OCI-LY7 (cell line): ENCODE data around the gene NEUROG1. TPM values are rescaled to one million over a fixed set of nuclear protein-coding genes. Genes with fewer than 3 reads are reported as not detected.

Experiments
- BruUV-seq: library from RNA; stranded (reverse); fragments of 400-500 nt; replicated peaks from 2 replicates; lab custom pipeline; 2021; lab: Mats Ljungman, UMichigan
- CTCF ChIA-PET: fragments of 300-600 bp; sonication (Branson Sonifier 250); formaldehyde crosslinking; loops from one replicate; lab custom pipeline; 2022; ENCODE audit warnings: antibody characterized with exemption; ENCODE audit not compliant: unreplicated experiment; lab: Charles Lee
- POLR2A ChIA-PET: fragments of 300-600 bp; sonication (Branson Sonifier 250); formaldehyde crosslinking; loops from one replicate; lab custom pipeline; 2022; ENCODE audit warnings: antibody characterized with exemption; lab: Charles Lee
- DNase-seq: peaks from one replicate; pipeline ENCODE4 v3.0.0-alpha.2; 2015; ENCODE audit warnings: low spot score
- H2AFZ ChIP-seq: fragments of 200-600 bp; sonication (generic), shearing (Covaris generic); 2 replicates; pipeline ENCODE4 v1.6.1; 2014; ENCODE audit warnings: mild to moderate bottlenecking, antibody characterized with exemption, low read length, moderate library complexity
- H3K27ac ChIP-seq: fragments of 200-600 bp; sonication (generic); 2 replicates; pipeline ENCODE4 v1.5.1; 2014; ENCODE audit warnings: mixed run types, low read depth, mild to moderate bottlenecking, moderate library complexity, low read length, inconsistent platforms; ENCODE audit not compliant: poor library complexity, severe bottlenecking
- H3K36me3 ChIP-seq: fragments of 200-600 bp; sonication (generic); 2 replicates; pipeline ENCODE4 v1.6.1; 2014; ENCODE audit warnings: mild to moderate bottlenecking, antibody characterized with exemption, low read length, moderate library complexity, mixed read lengths; ENCODE audit not compliant: insufficient read depth
- H3K4me1 ChIP-seq: fragments of 200-600 bp; sonication (generic); 2 replicates; pipeline ENCODE4 v1.5.1; 2014; ENCODE audit warnings: mild to moderate bottlenecking, low read length; ENCODE audit not compliant: insufficient read depth, poor library complexity, severe bottlenecking
- H3K4me2 ChIP-seq: fragments of 200-600 bp; sonication (generic); 2 replicates; pipeline ENCODE4 v1.6.1; 2014; ENCODE audit warnings: mild to moderate bottlenecking, low read length
- H3K4me3 ChIP-seq: fragments of 200-600 bp; sonication (generic); 2 replicates; pipeline ENCODE4 v1.5.1; 2014; ENCODE audit warnings: mild to moderate bottlenecking, low read depth, low read length; ENCODE audit not compliant: poor library complexity, severe bottlenecking
- H3K79me2 ChIP-seq: fragments of 200-600 bp; sonication (generic); 2 replicates; pipeline ENCODE4 v1.6.1; 2016; ENCODE audit warnings: low read depth, mild to moderate bottlenecking, low read length, moderate library complexity, mixed read lengths; ENCODE audit not compliant: insufficient read depth
- H3K9me2 ChIP-seq: fragments of 200-600 bp; sonication (generic); 2 replicates; pipeline ENCODE4 v1.6.1; 2016; ENCODE audit warnings: mild to moderate bottlenecking, low read length, mixed read lengths; ENCODE audit not compliant: insufficient read depth
- H3K9me3 ChIP-seq: fragments of 200-600 bp; sonication (generic); 2 replicates; pipeline ENCODE4 v1.6.1; 2014; ENCODE audit warnings: mild to moderate bottlenecking, mixed run types, low read length, mixed read lengths
- H4K20me1 ChIP-seq: fragments of 200-600 bp; sonication (generic); 2 replicates; pipeline ENCODE4 v1.6.1; 2014; ENCODE audit warnings: mild to moderate bottlenecking, antibody characterized with exemption, low read length, moderate library complexity, mixed read lengths; ENCODE audit not compliant: insufficient read depth
- EZH2phosphoT487 ChIP-seq: fragments of 200-600 bp; sonication (generic); IDR thresholded peaks from 2 replicates; pipeline ENCODE4 v1.6.1; 2018; ENCODE audit warnings: low read depth, borderline replicate concordance, mild to moderate bottlenecking, mixed run types, antibody characterized with exemption, low read length, moderate library complexity, mixed read lengths
- intact Hi-C: fragments of 100-400 bp; cut with micrococcal nuclease; formaldehyde crosslinking; loops from one replicate; pipeline ENCODE4 v1.10.0; 2022; ENCODE audit not compliant: unreplicated experiment
- total RNA-seq, 2 experiments: library from RNA; depleted of rRNA in 1 of 2; stranded (reverse); fragments of >200 nt in 1 of 2; shearing (Covaris generic) in 1 of 2; gene quantifications; 2 replicates each; pipeline ENCODE4 v1.2.3, GENCODE V29; 2014 to 2022
- TF ChIP-seq, protein P1 (sequence below): fragments of 200-600 bp; sonication (generic); conservative IDR thresholded peaks from 2 replicates; pipeline ENCODE4 v1.5.1; 2014; ENCODE audit warnings: mild to moderate bottlenecking, antibody characterized with exemption, low read length, moderate library complexity, mixed read lengths

NEUROG1 gene
- total RNA-seq, 2 experiments from 2014 or later = not detected

DNA sequence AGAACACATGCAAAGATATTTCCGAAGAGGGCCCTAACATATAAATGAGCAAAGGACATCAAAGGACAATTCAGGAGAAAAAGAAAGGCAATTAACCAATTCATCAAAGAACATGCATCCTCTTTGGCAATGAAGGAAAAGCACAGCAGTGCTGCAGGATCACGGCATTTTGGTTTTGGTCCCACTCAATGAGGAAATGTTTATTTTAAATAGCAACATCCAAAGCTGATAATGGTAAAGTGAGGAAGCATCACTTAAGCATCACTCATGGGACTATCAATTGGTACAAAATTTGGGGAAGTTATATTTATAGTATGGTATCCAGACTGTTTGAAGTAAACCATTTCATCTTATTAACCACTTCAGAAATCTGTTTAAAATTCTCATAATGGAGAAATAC lies 48.5 kb upstream of the NEUROG1 start:
- no peak overlapping the region for H3K27ac ChIP-seq
- no peaks in the 10 kb centered on the region for H3K9me2 ChIP-seq
- H3K36me3 ChIP-seq = no peaks in the 10 kb centered on the region
- BruUV-seq = no TSS peak
- intact Hi-C loops = no loop called here
- ChIA-PET POLR2A (no interaction called here), CTCF (no interaction called here)
- DNase-seq = no peak
- H4K20me1 ChIP-seq = no peaks in the 10 kb centered on the region
- no peak overlapping the region for H3K4me3 ChIP-seq
- H3K4me2 ChIP-seq = no peak overlapping the region
- H2AFZ ChIP-seq = no peak overlapping the region
- no peaks in the 10 kb centered on the region for H3K4me1 ChIP-seq
- no peaks in the 10 kb centered on the region for H3K79me2 ChIP-seq
- TF ChIP-seq, protein P1, sequence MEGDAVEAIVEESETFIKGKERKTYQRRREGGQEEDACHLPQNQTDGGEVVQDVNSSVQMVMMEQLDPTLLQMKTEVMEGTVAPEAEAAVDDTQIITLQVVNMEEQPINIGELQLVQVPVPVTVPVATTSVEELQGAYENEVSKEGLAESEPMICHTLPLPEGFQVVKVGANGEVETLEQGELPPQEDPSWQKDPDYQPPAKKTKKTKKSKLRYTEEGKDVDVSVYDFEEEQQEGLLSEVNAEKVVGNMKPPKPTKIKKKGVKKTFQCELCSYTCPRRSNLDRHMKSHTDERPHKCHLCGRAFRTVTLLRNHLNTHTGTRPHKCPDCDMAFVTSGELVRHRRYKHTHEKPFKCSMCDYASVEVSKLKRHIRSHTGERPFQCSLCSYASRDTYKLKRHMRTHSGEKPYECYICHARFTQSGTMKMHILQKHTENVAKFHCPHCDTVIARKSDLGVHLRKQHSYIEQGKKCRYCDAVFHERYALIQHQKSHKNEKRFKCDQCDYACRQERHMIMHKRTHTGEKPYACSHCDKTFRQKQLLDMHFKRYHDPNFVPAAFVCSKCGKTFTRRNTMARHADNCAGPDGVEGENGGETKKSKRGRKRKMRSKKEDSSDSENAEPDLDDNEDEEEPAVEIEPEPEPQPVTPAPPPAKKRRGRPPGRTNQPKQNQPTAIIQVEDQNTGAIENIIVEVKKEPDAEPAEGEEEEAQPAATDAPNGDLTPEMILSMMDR = no peak
- TF ChIP-seq EZH2phosphoT487 = no peak
- no peaks in the 10 kb centered on the region for H3K9me3 ChIP-seq

DNA sequence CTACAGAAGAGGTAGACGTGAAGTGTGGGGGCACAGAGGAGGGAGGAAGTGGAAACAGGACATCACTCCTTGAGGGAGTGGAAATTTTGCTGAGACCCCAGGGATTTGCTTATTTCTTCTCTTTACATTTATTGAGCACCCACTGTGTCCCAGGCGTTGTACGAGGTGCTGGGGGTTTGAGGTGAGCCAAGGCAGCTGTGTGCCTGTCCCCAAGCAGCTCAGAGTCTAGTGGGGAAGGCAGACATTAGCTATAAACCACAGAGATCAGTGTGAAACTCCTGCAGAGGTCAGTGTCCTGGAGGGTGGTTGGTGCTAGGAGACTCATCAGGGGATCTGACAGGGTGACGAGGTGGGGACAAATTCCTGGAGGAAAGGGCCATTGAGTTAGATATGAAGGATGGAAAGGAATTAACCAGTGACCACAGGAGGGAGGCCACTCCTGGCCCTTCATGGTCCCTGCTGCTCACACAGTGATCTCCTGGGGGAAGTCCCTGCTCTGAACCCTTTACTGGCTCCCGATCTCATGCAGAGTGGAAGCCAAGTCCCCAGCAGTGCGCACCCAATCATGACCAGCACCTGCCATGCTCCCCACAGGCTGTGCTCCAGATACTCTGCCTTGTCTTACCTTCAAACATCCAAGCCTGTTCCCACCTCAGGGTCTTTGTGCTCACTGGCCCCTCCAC lies 46.5 kb upstream of the NEUROG1 start:
- intact Hi-C loops = no loop called here
- no peak overlapping the region for H3K27ac ChIP-seq
- no peak overlapping the region for H3K4me2 ChIP-seq
- no peaks in the 10 kb centered on the region for H4K20me1 ChIP-seq
- ChIA-PET CTCF (no interaction called here), POLR2A (no interaction called here)
- H3K36me3 ChIP-seq = no peaks in the 10 kb centered on the region
- H2AFZ ChIP-seq = no peak overlapping the region
- no peaks in the 10 kb centered on the region for H3K4me1 ChIP-seq
- no peaks in the 10 kb centered on the region for H3K9me2 ChIP-seq
- TF ChIP-seq, protein P1 = no peak
- no peak for TF ChIP-seq EZH2phosphoT487
- BruUV-seq = no TSS peak
- no peak overlapping the region for H3K4me3 ChIP-seq
- H3K9me3 ChIP-seq = no peaks in the 10 kb centered on the region
- no peaks in the 10 kb centered on the region for H3K79me2 ChIP-seq
- DNase-seq = no peak

DNA sequence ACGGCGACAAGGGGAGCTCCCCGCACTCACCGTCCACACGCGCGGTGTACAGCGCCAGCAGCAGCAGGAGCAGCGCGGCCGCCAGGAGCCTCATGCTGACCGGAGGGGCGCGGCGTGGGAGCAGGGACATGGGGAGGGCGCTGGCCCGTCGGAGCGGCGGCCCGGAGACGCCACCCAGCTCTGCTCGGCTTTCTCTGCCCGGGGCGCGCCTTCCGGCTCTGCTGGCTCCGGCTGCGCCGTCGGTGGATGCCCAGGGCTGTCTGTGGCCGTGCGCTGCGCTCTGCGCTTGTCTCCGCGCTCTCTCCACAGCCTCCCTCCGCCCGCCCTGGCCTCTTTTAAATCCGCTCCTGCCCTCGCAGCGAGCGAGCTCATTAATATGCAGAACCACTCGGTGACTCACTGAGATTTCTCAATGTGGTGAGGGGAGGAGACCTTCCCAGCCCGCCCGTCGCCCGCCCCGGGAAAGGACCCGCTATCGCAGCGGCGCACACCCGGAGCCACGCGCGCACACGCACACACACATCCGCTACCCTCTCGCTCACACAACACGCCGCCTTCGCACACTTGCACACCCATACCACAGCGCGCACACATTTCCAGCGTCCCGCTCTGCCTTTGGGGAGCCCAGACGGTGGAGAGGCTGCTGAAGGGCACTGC lies 43.0 kb upstream of the NEUROG1 start, which contains the start of gene CXCL14:
TSS of gene CXCL14 (minus strand) at position 307 of the 657 bp plus-strand sequence. CDS start at position 94, 213 bp downstream.
- H2AFZ ChIP-seq = no peak within 1 kb of the TSS
- no peak for TF ChIP-seq EZH2phosphoT487
- TF ChIP-seq, protein P1 = no peak
- no peaks in the 10 kb centered on the region for H4K20me1 ChIP-seq
- no peaks in the 10 kb centered on the region for H3K36me3 ChIP-seq
- no peaks in the 10 kb centered on the region for H3K4me1 ChIP-seq
- no peaks in the 10 kb centered on the region for H3K9me2 ChIP-seq
- CTCF ChIA-PET = no interaction called here
- H3K4me3 ChIP-seq = no peak within 1 kb of the TSS
- H3K27ac ChIP-seq = no peak within 1 kb of the TSS
- POLR2A ChIA-PET = no interaction called here
- no peak for DNase-seq
- no peaks in the 10 kb centered on the region for H3K79me2 ChIP-seq
- H3K9me3 ChIP-seq = no peaks in the 10 kb centered on the region
- no TSS peak for BruUV-seq
- H3K4me2 ChIP-seq = no peak within 1 kb of the TSS
- intact Hi-C loops = no loop called here
